Muscle of arm (tissue), 12 donors: Measurements from ENCODE around the gene TMEM213. TPM values are rescaled to one million over a fixed set of nuclear protein-coding genes. Genes with fewer than 3 reads are reported as not detected.
A peak's percentile ranks its signal among the peaks of the same experiment; 100 is the strongest.

Experiments used
- DNase-seq: peaks from one replicate; pipeline ENCODE4 v3.0.0-alpha.2; 2013
- polyA plus RNA-seq, 12 donors: library from polyadenylated mRNA; unstranded; fragments of 120-200 nt; gene quantifications; one replicate each; pipeline ENCODE4 v1.2.1, GENCODE V29; 2013; ENCODE audit not compliant: insufficient read length in 12 of 12

Gene TMEM213
- polyA plus RNA-seq, 12 donors = 0.03 to 0.30 (median 0.12) TPM; not detected in 4

GRCh38 chr7:138873220-138873892 lies 75.6 kb downstream of the TMEM213 start:
- no peak for DNase-seq

GRCh38 chr7:138875794-138876193 lies 78.0 kb downstream of the TMEM213 start:
- DNase-seq = no peak

- no peak for DNase-seq
Observed at GRCh38 chr7:138876326-138876725, 78.5 kb downstream of the TMEM213 start.

- no peak for DNase-seq
Observed at GRCh38 chr7:138878051-138878450, 80.3 kb downstream of the TMEM213 start.

GRCh38 chr7:138878856-138879255 lies 81.1 kb downstream of the TMEM213 start:
- DNase-seq = no peak

GRCh38 chr7:138879356-138879755 lies 81.6 kb downstream of the TMEM213 start:
- DNase-seq = no peak

GRCh38 chr7:138880881-138881578 lies 83.2 kb downstream of the TMEM213 start:
- no peak for DNase-seq

GRCh38 chr7:138881579-138882188 lies 83.9 kb downstream of the TMEM213 start:
- DNase-seq = no peak

GRCh38 chr7:138882249-138882648 lies 84.5 kb downstream of the TMEM213 start:
- DNase-seq = no peak

GRCh38 chr7:138885383-138886147 lies 87.8 kb downstream of the TMEM213 start:
- DNase-seq = no peak

- peak; percentile 70 for DNase-seq
Observed at GRCh38 chr7:138886501-138886917, 88.7 kb downstream of the TMEM213 start.

- no peak for DNase-seq
Observed at GRCh38 chr7:138887085-138887710, 89.4 kb downstream of the TMEM213 start.

Other genes with a start within 250 kb of the TMEM213 start
- gene SVOPL, start 96.6 kb upstream of the TMEM213 start, polyA plus RNA-seq = under 1 TPM in 2 of 12 donors, not detected in 10; 0.41 to 0.61 TPM
- gene ATP6V0A4, start 202 bp downstream of the TMEM213 start, polyA plus RNA-seq = under 1 TPM in 9 of 12 donors, not detected in 3; 0.06 to 0.48 (median 0.24) TPM
- 10 to 100 TPM in 6 of 12 donors, 1 to 10 TPM in 5, not detected in 1; 8.1 to 13.0 (median 10.8) TPM for gene KIAA1549, start 183.4 kb downstream of the TMEM213 start, polyA plus RNA-seq
- gene ZC3HAV1L, start 238.0 kb downstream of the TMEM213 start, polyA plus RNA-seq = 10 to 100 TPM in 11 of 12 donors, not detected in 1; 12.4 to 23.8 (median 17.2) TPM